Breast epithelium (tissue), 3 donors: Measurements from ENCODE around the gene KBTBD7.

Source experiments
- POLR2A ChIP-seq: fragments of 450-650 bp; IDR thresholded peaks from one replicate; pipeline ENCODE4 v1.6.1; 2016; ENCODE audit warnings: antibody characterized with exemption, mild to moderate bottlenecking, moderate library complexity
- POLR2AphosphoS5 ChIP-seq, 3 donors: sonication (generic); formaldehyde crosslinking; IDR thresholded peaks; one replicate each; pipeline ENCODE4 v1.6.1; 2017; ENCODE audit warnings: antibody characterized with exemption in 3 of 3
- TF ChIP-seq, protein P1 (sequence below), 3 donors: fragments of 450-650 bp; IDR thresholded peaks; one replicate each; pipeline ENCODE4 v1.5.1; 2016 to 2017; ENCODE audit warnings: antibody characterized with exemption in 3 of 3, mild to moderate bottlenecking in 3 of 3, moderate library complexity in 3 of 3

DNA sequence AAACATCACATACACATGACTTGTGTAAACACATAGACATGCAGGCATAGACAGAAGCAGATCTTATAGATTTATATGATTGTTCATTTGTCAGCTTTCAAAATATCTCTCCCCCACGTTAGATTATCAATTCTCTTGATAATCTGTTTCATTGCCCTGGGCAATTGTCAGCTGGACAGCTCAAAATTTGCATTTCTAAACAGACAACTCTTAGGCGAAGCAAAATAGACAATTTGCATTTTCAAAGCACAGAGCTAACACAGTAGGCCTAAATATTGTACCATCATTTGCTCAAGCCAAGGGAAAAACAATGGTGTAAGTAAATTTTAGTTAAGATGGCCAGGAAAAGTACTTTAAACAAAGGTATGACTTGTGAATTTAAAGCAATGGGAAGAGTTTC is 37.7 kb downstream of the KBTBD7 start:
- TF ChIP-seq, protein P1, sequence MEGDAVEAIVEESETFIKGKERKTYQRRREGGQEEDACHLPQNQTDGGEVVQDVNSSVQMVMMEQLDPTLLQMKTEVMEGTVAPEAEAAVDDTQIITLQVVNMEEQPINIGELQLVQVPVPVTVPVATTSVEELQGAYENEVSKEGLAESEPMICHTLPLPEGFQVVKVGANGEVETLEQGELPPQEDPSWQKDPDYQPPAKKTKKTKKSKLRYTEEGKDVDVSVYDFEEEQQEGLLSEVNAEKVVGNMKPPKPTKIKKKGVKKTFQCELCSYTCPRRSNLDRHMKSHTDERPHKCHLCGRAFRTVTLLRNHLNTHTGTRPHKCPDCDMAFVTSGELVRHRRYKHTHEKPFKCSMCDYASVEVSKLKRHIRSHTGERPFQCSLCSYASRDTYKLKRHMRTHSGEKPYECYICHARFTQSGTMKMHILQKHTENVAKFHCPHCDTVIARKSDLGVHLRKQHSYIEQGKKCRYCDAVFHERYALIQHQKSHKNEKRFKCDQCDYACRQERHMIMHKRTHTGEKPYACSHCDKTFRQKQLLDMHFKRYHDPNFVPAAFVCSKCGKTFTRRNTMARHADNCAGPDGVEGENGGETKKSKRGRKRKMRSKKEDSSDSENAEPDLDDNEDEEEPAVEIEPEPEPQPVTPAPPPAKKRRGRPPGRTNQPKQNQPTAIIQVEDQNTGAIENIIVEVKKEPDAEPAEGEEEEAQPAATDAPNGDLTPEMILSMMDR (IDR thresholded peaks at IDR 0.05), result no peak
- no peak for TF ChIP-seq POLR2AphosphoS5 (IDR thresholded peaks at IDR 0.05)
- no peak for TF ChIP-seq POLR2A
